CD14-positive monocyte (primary cell): ENCODE results near the gene RPS6KA3. TPM values are rescaled to one million over a fixed set of nuclear protein-coding genes. Genes with fewer than 3 reads are reported as not detected.

Experiments
- DNase-seq, 3 donors: peaks; one replicate each; pipeline ENCODE4 v3.0.0-alpha.2; 2011 to 2022
- H2AFZ ChIP-seq: 2 replicates; pipeline ENCODE4 v1.6.0; 2012; ENCODE audit warnings: mild to moderate bottlenecking, low read depth, low read length, inconsistent platforms; ENCODE audit not compliant: insufficient read depth, poor library complexity, severe bottlenecking
- H3K27ac ChIP-seq, 2 donors: 1 replicate in 1 of 2; 2 replicates in 1 of 2; pipeline ENCODE4 v1.5.1; 2012 to 2013; ENCODE audit warnings: low read length in 2 of 2, control low read depth in 1 of 2, inconsistent platforms in 1 of 2, low read depth in 1 of 2, mild to moderate bottlenecking in 1 of 2
- H3K27me3 ChIP-seq, 2 donors: one replicate each; pipeline versions ENCODE4 v1.6.0 to v1.6.1; 2011 to 2013; ENCODE audit warnings: low read length in 2 of 2; ENCODE audit not compliant: control insufficient read depth in 2 of 2, insufficient read depth in 2 of 2
- H3K36me3 ChIP-seq, 2 donors: replicated peaks in 1 of 2; 1 replicate in 1 of 2; 2 replicates in 1 of 2; pipeline versions ENCODE4 v1.5.1 to v1.6.1; 2012 to 2013; ENCODE audit warnings: low read length in 2 of 2, control low read depth in 1 of 2, inconsistent platforms in 1 of 2, mild to moderate bottlenecking in 1 of 2; ENCODE audit not compliant: insufficient read depth in 2 of 2, control insufficient read depth in 1 of 2
- H3K4me1 ChIP-seq, 2 donors: 1 replicate in 1 of 2; 2 replicates in 1 of 2; pipeline versions ENCODE4 v1.5.1 to v1.6.1; 2012 to 2013; ENCODE audit warnings: low read length in 2 of 2, control low read depth in 1 of 2, inconsistent platforms in 1 of 2, mild to moderate bottlenecking in 1 of 2, moderate library complexity in 1 of 2; ENCODE audit not compliant: insufficient read depth in 2 of 2, control insufficient read depth in 1 of 2
- H3K4me2 ChIP-seq: replicated peaks from 2 replicates; pipeline ENCODE3; 2012; ENCODE audit warnings: low read length, moderate library complexity, mild to moderate bottlenecking; ENCODE audit not compliant: poor library complexity, severe bottlenecking; ENCODE audit errors: extremely low read depth
- H3K4me3 ChIP-seq, 3 experiments: fragments of 200-600 bp in 1 of 3; sonication (generic) in 1 of 3; replicated peaks in 1 of 3; 1 replicate in 2 of 3; 2 replicates in 1 of 3; pipeline ENCODE4 v1.5.1; 2011 to 2013; ENCODE audit warnings: low read length in 3 of 3, mild to moderate bottlenecking in 3 of 3, control low read depth in 2 of 3, low read depth in 2 of 3, inconsistent platforms in 1 of 3, moderate library complexity in 1 of 3
- H3K79me2 ChIP-seq: 2 replicates; pipeline ENCODE4 v1.6.0; 2012; ENCODE audit warnings: mild to moderate bottlenecking, control low read depth, inconsistent platforms, low read length, moderate library complexity; ENCODE audit not compliant: insufficient read depth
- H3K9ac ChIP-seq: 2 replicates; pipeline ENCODE4 v1.6.0; 2017; ENCODE audit warnings: low read length, mild to moderate bottlenecking; ENCODE audit not compliant: insufficient read depth, poor library complexity, severe bottlenecking
- H3K9me3 ChIP-seq, 2 donors: replicated peaks in 1 of 2; 1 replicate in 1 of 2; 2 replicates in 1 of 2; pipeline versions ENCODE4 v1.5.1 to v1.6.1; 2012 to 2013; ENCODE audit warnings: low read length in 2 of 2, control low read depth in 1 of 2; ENCODE audit not compliant: control insufficient read depth in 1 of 2, insufficient read depth in 1 of 2
- H4K20me1 ChIP-seq: 2 replicates; pipeline ENCODE4 v1.6.0; 2012; ENCODE audit warnings: mild to moderate bottlenecking, low read length, control low read depth, moderate library complexity; ENCODE audit not compliant: insufficient read depth
- H3K27ac Mint-ChIP-seq, 7 donors: one replicate each; pipeline ENCODE4 v1.8.0; 2020; ENCODE audit warnings: mild to moderate bottlenecking in 7 of 7, mixed read lengths in 7 of 7, moderate library complexity in 6 of 7, inconsistent platforms in 2 of 7
- H3K27me3 Mint-ChIP-seq, 3 donors: one replicate each; pipeline ENCODE4 v1.8.0; 2021 to 2022; ENCODE audit warnings: low read depth in 3 of 3, mild to moderate bottlenecking in 3 of 3, mixed read lengths in 3 of 3, moderate library complexity in 3 of 3, inconsistent platforms in 1 of 3
- H3K36me3 Mint-ChIP-seq, 2 donors: one replicate each; pipeline ENCODE4 v1.8.0; 2020; ENCODE audit warnings: mixed read lengths in 2 of 2, inconsistent platforms in 1 of 2, mild to moderate bottlenecking in 1 of 2
- H3K4me1 Mint-ChIP-seq: one replicate; pipeline ENCODE4 v1.8.0; 2020; ENCODE audit warnings: mild to moderate bottlenecking, mixed read lengths
- H3K4me3 Mint-ChIP-seq, 2 donors: one replicate each; pipeline ENCODE4 v1.8.0; 2020; ENCODE audit warnings: mild to moderate bottlenecking in 2 of 2, mixed read lengths in 2 of 2, moderate library complexity in 1 of 2
- H3K9me3 Mint-ChIP-seq, 7 donors: one replicate each; pipeline ENCODE4 v1.8.0; 2020 to 2022; ENCODE audit warnings: mixed read lengths in 7 of 7, mild to moderate bottlenecking in 6 of 7, moderate library complexity in 6 of 7, inconsistent platforms in 2 of 7
- WGBS: methylation state at CpG from one replicate; pipeline ENCODE4 v1.1.5; 2013; ENCODE audit warnings: missing lambda C conversion rate; ENCODE audit not compliant: insufficient coverage; 5-methylcytosine and 5-hydroxymethylcytosine counted together
- intact Hi-C, 2 donors: fragments of 100-400 bp; cut with micrococcal nuclease; formaldehyde crosslinking; loops; one replicate each; pipeline versions ENCODE4 v1.15.0 to v1.15.1; 2023
- polyA plus RNA-seq, 3 donors: library from polyadenylated mRNA; depleted of rRNA in 1 of 3; unstranded in 2 of 3; stranded (reverse) in 1 of 3; fragments of 300-500 nt in 2 of 3; fragments of >200 nt in 1 of 3; fragmentation: Illumina TruSeq in 2 of 3; gene quantifications; 1 replicate in 2 of 3; 2 replicates in 1 of 3; pipeline ENCODE4 v1.2.3, GENCODE V29; 2012 to 2021
- TF ChIP-seq, protein P1 (sequence below): fragments of 200-600 bp; IDR thresholded peaks from one replicate; pipeline ENCODE4 v1.8.0; 2022; ENCODE audit warnings: antibody characterized with exemption, mild to moderate bottlenecking

Gene RPS6KA3
- polyA plus RNA-seq, 3 donors = 14.6 to 28.2 (median 21.6) TPM

DNA sequence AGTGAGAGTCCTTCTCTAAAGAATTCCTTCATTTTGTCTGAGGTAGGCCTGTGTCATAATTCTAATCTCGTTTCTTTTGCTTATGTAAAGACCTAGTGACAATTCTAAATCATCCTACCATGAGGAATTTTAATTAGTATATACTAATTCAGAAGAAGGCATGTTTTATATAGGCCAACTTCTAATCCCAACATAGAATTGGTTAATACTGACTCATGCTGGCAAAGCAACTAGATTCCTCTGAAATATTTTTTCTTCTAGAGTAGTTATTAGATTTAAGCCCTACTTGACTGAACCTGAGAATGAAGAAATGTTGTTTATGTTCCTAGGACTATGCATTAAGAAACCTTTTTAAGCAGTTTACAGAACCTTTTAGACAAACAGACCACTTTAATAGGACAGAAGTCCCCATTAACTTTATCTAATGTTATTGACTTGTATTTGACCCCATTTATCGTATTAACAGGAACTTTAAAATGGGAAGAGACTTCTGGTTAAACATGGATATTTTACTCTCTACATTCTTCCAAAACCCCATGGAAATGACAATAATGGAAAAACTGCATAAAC lies 69.0 kb downstream of the RPS6KA3 start:
- intact Hi-C loops = no loop called here
- Histone ChIP-seq H3K4me1 (no peaks in the 10 kb centered on the region), H2AFZ (no peak overlapping the region), H3K9me3 (no peaks in the 10 kb centered on the region), H3K9ac (no peak overlapping the region), H3K36me3 (peaks cover 18 to 79% of the 10 kb centered on the region in 2 donors), H3K4me3 (no peak overlapping the region), H3K4me2 (no peak overlapping the region), H3K79me2 (no peaks in the 10 kb centered on the region), H4K20me1 (peaks cover 31% of the 10 kb centered on the region), H3K27ac (no peak overlapping the region), H3K27me3 (peaks cover 0 to 10% of the 10 kb centered on the region in 2 donors)
- no peak for DNase-seq
- TF ChIP-seq, protein P1, sequence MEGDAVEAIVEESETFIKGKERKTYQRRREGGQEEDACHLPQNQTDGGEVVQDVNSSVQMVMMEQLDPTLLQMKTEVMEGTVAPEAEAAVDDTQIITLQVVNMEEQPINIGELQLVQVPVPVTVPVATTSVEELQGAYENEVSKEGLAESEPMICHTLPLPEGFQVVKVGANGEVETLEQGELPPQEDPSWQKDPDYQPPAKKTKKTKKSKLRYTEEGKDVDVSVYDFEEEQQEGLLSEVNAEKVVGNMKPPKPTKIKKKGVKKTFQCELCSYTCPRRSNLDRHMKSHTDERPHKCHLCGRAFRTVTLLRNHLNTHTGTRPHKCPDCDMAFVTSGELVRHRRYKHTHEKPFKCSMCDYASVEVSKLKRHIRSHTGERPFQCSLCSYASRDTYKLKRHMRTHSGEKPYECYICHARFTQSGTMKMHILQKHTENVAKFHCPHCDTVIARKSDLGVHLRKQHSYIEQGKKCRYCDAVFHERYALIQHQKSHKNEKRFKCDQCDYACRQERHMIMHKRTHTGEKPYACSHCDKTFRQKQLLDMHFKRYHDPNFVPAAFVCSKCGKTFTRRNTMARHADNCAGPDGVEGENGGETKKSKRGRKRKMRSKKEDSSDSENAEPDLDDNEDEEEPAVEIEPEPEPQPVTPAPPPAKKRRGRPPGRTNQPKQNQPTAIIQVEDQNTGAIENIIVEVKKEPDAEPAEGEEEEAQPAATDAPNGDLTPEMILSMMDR = no peak
- Mint-ChIP-seq H3K4me1 (no peaks in the 10 kb centered on the region), H3K9me3 (no peaks in the 10 kb centered on the region), H3K27me3 (peaks cover 0 to 13% (median 0%) of the 10 kb centered on the region in 3 donors), H3K27ac (no peak overlapping the region), H3K4me3 (no peak overlapping the region), H3K36me3 (peaks cover 35 to 40% of the 10 kb centered on the region in 2 donors)
- WGBS = no CpG with 5 or more reads among the region's 2 CpGs

- Histone ChIP-seq H3K27me3 (peaks cover 0 to 4% of the 10 kb centered on the region in 2 donors), H3K9ac (no peak overlapping the region), H3K27ac (no peak overlapping the region), H2AFZ (no peak overlapping the region), H3K4me2 (no peak overlapping the region), H3K79me2 (no peaks in the 10 kb centered on the region), H3K4me3 (no peak overlapping the region), H3K36me3 (peaks cover 41 to 85% of the 10 kb centered on the region in 2 donors), H3K4me1 (no peaks in the 10 kb centered on the region), H4K20me1 (peaks cover 4% of the 10 kb centered on the region), H3K9me3 (no peaks in the 10 kb centered on the region)
- intact Hi-C loops = no loop called here
- DNase-seq = no peak
- Mint-ChIP-seq H3K9me3 (no peaks in the 10 kb centered on the region), H3K27me3 (peaks cover 0 to 20% (median 0%) of the 10 kb centered on the region in 3 donors), H3K36me3 (peaks cover 32 to 53% of the 10 kb centered on the region in 2 donors), H3K4me3 (no peak overlapping the region), H3K4me1 (no peaks in the 10 kb centered on the region), H3K27ac (no peak overlapping the region)
- TF ChIP-seq, protein P1 = no peak
Measured at GRCh38 chrX:20189171-20189570, 77.5 kb downstream of the RPS6KA3 start.
